GM18873 (cell line): ENCODE results near the gene LRRC8A.
"Not testable (repeated sequence)": the region's sequence is repeated elsewhere in the genome, so short reads cannot be mapped to it uniquely, and the experiment has no call there.

ENCODE experiments used
- ATAC-seq: cut with Tn5 transposase; IDR thresholded peaks from one replicate; pipeline ENCODE4 v1.9.1; 2021; ENCODE audit warnings: mild to moderate bottlenecking, moderate library complexity, moderate number of reproducible peaks; ENCODE audit not compliant: unreplicated experiment, low FRiP score

LRRC8A gene

DNA sequence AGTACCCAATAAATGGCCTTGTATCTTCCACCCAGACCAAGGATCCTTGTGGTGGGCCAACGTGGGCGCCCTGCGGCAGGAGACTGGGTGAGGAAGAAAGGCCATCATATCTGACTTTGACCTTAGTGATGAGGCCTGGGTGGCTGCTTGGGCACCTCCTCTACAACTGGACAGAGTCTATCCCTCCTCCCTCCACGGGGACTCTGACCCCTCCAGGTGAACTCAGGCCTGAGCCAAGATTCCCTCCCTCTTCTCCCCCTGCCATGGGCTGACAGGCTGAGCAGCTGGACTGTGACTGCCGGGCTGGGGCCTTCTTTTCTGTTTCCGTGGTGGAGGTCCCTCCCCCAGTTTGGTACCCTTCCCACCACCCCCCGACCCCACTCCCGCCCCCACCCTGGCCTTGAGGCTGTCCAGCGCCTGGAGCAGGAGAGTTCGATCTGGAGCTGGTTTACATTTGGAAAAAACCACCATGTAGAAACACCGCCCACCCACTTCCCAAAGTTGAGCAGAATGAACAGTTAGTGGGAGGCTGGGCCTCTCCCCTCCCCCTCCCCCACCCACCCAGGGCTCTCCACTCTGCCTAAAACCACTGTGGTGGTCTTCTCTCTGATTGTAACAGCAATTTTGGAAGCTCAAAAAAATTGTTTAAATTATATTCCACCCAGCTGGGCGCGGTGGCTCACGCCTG lies 37.6 kb downstream of the LRRC8A start:
- ATAC-seq = no peak

DNA sequence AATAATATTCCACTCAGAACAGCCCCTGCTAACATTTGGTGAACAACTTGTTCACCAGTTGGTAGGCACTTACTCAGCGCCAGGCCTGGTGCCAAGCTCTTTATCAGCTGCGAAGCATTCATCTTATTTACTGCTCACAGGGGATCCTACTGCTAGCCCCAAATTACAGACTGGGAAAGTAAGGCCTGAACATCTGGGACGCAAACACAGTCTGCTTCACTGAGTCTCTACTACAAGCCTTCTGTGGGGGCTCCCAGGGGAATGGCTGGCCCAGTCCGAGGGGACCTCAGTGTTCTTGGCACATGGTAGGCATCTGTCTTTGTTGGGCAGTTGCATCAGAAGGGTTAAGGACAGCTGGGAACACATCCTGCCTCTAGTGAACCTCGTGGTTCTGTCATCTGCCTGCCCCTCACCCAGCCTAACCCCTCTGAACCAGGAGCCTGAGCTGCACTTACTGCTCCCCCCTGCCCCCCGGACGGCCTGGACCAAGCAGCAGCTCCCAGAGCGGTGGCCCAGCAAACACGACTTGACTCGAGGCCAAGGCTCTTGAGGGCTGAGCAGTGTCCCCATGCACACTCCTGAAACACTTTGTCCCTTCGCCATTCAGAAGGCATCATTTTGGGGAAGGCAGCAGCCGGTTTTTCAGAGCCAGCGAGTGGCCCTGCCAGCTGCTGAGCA lies 38.6 kb downstream of the LRRC8A start, which contains the start of gene PHYHD1:
TSS of gene PHYHD1 (plus strand) at position 602 of the 678 bp plus-strand sequence. CDS start 1,342 bp downstream, outside the sequence.
- no peak for ATAC-seq

DNA sequence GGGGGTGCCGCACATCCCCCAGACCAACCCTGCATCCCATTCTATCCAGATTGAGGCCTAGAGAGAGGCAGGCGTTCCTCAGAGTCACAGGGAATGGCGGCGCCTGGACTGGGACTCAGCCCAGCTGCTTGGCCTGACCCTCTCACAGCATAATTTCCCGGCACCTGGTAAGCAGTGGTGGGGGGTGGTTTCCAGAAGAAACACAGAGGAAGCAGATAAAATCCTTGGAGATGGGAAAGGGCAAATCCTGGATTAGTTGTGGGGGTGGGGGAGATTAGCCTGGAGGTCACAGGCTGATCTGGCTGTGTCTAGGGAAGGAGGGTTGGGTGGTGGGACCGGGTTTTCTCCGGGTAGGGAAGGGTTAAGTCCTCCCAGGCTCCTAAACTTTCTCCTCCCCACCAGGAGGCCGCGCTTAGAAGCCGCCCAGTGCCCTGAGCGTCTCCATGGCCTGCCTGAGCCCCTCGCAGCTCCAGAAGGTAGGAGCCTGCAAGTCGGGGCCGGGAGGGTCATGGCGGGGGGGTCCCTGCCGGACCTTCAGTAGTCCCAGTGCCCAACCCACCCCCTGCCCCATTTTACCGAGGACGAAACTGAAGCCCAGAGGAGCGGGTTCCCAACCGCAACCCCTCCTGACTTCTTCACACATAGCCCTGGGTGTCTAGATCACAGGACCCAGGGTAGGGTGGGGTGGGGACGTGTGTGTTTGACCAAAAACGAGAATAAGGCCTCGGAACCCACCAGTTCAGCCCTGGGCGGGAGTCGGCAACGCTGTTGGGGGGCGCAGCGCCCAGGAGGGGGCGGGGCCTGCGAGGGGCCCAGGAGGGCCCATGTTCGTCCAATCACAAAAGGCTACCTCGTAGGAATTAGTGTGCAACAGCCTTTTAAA lies 40.2 kb downstream of the LRRC8A start:
- no peak for ATAC-seq

DNA sequence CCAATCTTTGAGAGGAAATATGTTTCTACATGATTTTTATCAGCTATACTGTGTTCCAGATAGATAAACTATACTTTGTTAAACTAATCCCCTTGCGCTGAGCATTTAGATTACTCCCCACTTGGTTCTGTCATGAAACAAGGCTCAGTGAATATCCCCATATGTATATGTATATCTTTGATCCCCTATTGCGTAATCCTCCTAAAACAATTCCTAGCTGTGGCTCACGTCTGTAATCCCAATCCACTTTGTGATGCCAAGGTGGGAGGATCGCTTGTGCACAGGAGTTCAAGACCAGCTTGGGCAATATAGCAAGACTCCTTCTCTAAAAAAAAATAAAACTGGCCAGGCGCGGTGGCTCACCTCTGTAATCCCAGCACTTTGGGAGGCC lies 41.6 kb downstream of the LRRC8A start:
- ATAC-seq = no peak

DNA sequence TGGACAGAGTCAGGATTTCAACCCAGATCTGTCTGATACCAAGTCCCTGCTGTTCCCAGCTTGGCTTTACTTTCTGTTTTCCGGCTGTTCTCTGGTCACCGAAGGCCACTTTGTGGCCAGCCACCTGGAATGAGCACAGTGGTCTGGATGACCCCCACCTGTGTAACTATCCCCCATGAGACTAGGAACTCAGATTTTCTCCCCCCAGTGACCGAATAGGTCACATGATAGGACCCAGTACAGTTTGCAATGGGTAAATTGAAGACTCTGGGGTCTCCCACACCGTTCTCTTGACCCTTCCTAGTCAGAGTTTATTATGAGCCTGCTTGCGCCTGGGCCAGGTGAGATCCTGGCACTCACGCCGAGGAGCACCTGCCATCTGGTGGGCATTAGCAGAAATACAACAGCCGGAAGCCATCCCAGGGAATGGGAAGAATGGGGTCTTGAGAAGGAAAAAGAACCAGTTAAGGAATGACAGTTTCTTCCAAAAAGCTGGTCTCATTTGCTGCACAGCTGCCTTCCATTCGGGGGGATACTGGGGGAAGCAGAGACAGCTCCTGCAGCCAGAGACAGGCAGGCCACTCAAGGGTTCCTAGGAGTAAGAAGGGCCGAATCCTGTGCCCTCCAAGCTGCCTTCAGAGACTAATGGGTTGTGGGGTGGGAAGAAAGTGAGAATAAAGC lies 45.9 kb downstream of the LRRC8A start:
- no peak for ATAC-seq

DNA sequence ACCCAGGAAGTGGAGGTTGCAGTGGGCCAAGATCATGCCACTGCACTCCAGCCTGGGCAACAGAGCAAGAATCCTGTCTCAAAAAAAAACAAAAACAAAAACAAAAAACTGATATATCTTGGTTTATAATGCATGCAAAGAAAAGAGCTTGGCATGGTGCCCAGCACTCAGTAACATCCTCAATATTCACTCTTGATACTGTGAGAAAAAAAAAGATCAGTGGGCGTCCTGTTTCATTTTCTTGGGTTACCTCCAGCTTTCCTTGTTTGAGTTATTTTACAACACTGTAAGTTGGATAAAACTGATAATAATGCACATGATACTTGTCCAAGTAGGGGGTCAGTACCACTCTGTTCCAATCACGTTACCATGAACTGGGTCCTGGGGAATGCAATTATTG lies 46.7 kb downstream of the LRRC8A start:
- ATAC-seq = no peak

DNA sequence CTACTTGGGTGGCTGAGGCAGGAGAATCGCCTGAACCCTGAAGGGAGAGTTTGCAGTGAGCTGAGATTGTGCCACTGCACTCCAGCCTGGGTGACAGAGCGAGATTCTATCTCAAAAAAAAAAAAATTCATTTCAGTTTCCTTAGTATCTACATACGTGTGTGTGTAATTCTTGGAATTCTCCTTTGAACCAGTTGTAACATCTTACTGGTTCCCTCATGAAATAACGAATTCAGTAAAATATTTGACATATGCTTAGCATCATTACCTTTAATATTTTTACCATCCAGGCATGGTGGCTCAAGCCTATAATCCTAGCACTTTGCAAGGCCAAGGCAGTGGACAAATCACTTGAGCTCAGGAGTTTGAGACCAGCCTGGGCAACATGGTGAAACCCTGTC lies 47.6 kb downstream of the LRRC8A start:
- no peak for ATAC-seq

DNA sequence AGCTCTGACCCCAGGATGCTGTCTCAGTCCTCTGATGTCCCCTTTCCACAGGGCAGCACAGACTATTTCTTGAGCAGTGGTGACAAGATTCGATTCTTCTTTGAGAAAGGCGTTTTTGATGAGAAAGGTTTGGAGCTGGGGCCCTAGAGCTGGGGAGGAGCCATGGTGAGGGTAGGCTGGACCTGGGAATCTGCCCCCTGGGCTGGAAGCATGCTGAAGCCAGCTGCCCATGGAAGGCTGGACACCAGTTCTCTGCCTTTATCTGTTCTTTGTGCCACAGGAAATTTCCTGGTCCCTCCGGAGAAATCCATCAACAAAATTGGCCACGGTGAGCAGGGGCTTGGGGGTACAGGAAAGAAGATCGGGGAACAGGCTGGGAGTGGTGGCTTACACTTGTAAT lies 51.8 kb downstream of the LRRC8A start:
- no peak for ATAC-seq

DNA sequence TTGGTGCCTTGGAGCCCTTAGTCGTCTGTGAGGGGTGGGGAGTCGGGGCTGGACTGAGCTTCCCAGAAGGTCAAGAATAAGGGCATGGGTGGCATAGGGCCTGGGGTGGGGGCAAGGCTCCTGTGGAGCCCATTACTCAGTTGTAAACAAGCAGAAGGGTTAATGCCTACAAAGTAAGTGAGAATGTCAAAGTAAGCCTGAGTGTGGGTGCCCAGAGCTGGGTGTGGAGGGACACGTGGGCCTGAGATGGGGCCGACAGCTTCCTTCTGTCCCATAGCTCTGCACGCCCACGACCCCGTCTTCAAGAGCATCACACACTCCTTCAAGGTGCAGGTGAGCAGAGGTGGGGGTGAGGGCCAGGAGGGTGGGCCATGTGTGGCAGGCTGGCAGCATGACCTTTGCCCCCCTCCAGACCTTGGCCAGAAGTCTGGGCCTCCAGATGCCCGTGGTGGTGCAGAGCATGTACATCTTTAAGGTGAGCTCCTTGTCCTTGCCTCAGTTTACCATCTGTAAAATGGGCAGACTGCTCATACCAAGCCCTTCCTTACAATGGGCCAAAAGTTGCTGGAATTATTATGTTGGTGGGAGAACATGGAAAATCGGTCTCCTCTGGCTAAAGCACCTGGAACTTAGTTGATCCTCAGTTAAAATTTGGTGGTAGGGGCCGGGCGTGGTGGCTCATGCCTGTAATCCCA lies 54.4 kb downstream of the LRRC8A start:
- no peak for ATAC-seq

DNA sequence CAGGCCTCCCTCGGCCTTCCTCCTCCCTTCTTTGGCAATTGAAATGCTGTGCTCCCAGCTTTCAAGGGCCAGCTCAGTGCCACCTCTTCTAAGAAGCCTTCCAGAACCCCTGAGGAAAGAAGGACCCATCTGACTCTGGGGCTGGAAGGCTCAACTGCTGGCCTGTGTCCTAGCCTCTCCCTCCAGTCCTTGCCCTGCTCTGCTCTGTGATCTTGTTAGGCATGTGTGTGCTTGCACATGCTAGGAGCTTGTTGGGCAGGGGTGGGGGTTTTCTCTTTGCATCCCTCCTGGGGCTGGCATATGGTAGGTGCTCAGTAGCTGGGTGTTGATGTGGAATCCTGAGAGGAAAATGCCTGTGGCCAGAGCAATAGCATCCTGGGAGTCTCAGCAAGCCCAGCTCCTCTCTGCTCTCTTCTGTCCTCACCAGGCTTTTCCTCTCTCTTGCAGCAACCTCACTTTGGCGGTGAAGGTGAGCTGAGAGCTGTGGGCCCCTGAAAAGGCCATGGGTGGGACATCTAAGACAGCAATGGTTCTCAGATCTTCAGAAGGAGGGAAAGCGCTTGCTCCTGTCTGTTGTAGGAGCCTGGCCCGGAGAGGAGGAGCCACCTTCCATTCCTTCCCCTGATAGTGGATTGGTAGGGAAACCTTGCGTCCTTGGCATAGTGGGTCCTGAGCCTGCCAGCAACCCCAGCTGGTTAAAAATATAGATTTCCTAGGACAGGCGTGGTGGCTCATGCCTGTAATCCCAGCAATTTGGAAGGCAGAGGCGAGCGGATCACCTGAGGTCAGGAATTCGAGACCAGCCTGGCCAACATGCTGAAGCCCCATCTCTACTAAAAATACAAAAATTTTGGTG lies 55.6 kb downstream of the LRRC8A start:
- no peak for ATAC-seq

DNA sequence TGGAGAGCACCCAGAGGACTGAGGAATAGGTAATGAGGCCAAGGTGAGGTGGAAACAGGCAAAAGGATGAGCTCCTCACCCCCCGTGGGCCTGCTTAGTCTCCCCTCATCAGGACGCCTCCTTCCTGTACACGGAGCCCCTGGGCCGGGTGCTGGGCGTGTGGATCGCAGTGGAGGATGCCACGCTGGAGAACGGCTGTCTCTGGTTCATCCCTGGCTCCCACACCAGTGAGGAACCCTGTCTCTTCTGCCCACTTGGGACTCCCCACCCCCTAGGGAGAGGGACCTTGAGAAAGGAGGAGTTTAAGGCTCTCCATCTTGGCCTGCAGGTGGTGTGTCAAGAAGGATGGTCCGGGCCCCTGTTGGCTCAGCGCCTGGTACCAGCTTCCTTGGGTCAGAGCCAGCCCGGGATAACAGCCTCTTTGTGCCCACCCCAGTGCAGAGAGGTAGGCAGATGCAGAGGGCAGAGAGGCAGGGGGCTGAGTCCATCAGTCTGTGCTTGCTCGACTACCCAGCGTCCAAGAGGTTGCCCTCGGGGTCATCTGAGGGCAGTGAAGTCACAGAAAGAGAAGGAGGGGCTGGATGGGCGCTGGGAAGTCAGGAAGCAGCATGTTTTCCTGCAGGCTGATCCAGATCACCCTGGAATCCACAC lies 58.5 kb downstream of the LRRC8A start:
- ATAC-seq = no peak

DNA sequence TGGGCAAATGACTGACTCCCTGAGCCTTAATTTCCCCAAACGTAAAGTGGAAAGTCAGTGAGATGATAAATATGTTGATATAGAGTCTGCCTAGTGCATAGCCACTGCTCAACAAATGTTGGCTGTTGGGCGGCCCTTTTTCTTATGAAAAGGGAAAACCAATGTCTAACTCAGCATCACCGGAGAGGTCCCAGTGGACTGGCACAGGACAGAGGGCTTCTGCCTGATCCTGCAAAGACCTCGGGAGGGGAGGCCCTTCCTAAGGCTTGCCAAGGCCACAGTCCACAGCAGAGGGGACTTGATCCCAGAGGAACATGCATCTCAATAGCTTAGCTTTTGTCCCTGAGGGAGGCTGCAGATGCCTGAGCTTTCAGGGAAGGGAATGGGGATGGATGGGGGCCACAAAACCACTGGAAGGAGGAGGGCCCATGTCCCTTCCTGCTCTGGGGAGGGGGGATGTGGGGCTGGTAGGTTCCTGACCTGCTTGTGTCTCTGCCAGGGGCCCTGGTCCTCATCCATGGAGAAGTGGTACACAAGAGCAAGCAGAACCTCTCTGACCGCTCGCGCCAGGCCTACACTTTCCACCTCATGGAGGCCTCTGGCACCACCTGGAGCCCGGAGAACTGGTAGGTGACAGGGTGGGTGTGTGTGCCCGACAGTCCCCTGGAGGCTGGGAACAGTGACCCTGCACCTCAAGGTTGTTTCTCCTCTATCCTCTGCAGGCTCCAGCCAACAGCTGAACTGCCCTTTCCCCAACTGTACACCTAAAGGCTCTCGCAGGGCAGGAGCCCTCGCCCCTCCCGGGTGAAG lies 59.2 kb downstream of the LRRC8A start:
- ATAC-seq = no peak

DNA sequence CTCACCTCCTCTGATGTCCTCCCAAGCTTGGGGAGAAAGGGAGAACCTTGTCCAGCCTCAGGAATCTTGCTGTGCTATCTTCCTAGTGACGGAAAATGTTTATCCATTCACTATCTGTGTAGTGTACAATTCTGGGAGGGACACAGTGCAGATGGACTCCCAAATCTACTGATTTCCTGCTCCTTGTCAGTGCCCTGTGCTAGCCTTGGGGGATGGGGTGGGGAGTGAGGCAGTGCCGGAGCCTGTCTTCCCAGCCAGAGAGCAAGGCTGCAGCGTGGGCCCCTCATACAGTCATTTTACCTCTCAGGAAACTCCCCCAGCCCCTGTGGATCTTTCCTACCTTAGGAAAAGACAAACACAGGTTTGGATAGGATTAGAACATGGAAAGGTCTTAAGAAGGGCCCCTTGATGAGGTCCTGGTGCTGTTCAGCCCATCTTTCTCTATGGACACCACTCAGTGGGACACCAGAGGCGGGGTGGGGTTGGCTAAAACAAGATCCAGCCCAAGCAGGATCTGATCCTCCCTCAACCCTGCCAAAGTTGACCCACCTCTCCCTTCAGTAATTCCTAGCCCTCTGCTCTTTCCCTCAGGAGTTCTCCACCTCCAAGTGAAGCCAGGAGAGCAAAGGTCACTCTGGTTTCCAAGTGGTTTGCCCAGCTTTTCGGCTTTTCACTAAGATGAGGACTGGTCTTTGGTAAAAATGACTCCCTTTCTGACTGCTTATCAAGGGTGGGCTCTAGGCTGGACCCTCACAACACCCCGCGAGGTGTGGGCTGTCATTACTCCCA lies 62.1 kb downstream of the LRRC8A start:
- ATAC-seq = no peak

DNA sequence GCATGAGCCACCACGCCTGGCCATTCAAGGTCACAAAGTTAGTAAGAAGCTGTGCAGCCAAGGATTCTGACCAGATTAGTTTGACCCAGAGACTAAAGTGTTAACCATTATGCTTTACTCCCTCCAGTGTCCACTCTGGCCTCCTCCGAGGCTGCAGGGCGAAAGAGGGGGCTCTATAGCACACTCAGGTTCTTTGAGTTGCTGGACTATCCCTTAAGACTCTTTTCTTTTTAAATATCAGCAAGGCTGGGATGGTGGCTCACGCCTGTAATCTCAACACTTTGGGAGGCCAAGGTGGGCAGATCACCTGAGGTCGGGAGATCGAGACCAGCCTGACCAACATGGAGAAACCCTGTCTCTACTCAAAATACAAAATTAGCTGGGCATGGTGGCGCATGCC lies 63.0 kb downstream of the LRRC8A start:
- not testable (repeated sequence) for ATAC-seq

DNA sequence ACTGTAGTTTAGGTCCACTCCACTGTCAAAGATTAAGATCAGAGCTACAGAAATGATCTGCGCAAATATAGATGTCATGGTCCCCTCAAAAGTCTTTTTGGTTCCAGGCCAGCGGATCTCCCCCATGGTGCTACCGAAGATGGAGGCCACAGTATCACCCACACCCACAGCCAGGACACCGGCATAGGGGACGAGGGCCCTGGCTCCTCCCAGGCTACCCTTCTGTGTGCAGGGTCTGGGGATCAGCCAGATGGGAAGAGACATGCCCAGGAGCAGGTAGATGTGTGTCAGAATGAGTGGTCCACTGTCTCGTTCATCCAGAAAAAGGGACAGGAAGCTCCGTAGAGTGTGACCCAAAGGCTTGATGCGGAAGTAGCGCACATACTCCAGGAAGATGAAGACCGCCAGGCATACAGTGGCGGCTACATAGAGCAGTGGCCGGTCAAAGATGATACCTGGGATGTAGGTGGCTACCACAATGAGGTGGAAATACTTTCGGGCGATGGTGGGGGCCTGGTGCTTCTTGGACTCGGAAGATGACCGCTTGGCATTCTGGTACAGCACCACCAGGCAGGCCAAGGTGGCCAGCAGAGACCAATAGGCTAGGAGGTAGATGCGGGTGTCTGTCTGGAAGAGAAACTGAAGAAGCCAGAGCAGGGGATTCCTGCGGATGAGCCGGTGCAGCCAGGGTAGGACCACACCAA lies 64.0 kb downstream of the LRRC8A start:
- ATAC-seq = no peak

DNA sequence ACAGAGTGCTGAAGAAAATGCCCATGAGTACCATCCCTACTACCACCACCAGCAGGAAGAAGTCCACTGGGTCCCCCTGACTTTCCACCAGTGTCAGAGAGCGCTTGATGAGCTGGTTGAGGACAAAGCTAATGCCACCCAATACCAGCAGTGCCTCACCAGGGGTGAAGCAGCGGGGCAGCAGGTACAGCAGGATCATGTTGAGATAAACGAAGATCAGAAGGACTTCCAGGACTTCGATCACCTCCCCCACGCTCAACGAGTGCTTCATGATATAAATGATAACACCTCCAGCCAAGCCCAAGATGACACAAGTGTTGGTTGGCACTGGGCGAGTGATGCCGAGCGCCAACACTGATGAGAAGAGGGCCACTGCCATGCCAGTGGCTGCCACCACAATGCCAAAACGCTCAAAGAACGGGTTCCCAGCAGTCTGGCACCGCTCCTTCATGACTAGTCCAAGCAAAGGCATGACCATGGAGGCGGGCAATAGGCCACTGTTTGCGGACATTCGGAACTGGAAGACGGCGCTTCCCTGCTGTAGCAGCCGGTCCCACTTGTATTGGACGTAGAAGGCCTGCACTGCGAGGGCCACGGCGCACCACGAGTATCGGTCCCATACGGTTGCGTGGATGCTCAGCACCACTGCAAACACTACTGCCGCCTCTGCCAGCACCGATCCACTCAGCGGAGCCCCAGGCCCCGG lies 64.8 kb downstream of the LRRC8A start:
- ATAC-seq = no peak
